ENCODE measurements around the gene OR2AT4. TPM values are rescaled to one million over a fixed set of nuclear protein-coding genes. Genes with fewer than 3 reads are reported as not detected.

The OR2AT4 gene
- total and polyA plus RNA-seq, 2 of the 8 experiments (the other 6 are each of a cell fraction or from before 2014, with no cell fraction given) = not detected

DNA sequence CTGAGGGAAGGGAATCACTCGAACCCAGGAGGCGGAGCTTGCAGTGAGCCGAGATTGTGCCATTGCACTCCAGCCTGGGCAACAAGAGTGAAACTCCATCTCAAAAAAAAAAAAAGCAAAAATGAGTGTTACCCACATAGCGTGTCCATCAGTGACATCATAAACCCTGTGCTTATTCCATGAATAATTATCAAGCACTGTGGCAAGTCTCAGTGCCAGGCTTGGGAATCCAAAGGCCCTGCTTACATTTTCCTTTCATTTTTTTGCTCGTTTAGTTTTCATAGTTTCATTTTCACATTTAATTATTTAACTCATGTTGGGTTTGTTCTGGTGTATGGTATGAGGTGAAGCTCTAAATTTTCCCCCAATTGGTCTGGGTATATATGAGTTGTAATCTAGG is 61.4 kb downstream of the OR2AT4 start:
- Histone ChIP-seq H2BK120ac (replicated peaks; ENCODE audit: low read depth, low read length) (no peak overlapping the region), H3K79me2 (ENCODE audit: control insufficient read depth in 1 of 2, insufficient read depth in 2 of 2, low read length in 2 of 2) (no peaks in the 10 kb centered on the region), H3K9me3 (ENCODE audit: insufficient read depth in 2 of 2, low read depth in 1 of 2, low read length in 1 of 2) (peaks cover 0 to under 1% of the 10 kb centered on the region in 2 experiments; a peak in 1 of 4 replicates), H4K91ac (replicated peaks; ENCODE audit: insufficient read length, low read length) (no peak overlapping the region), H2BK12ac (ENCODE audit: low read depth, low read length) (no peak overlapping the region), H3K27ac (ENCODE audit: low read depth, low read length) (no peak overlapping the region), H2BK15ac (ENCODE audit: low read length) (no peak overlapping the region), H2BK20ac (ENCODE audit: low read length) (no peak overlapping the region), H3K23me2 (ENCODE audit: low read depth, low read length) (peaks cover 2% of the 10 kb centered on the region), H2AFZ (ENCODE audit: low read length) (no peak overlapping the region), H4K8ac (ENCODE audit: extremely low read depth, insufficient read depth, low read length) (no peak overlapping the region), H3K14ac (ENCODE audit: insufficient read length) (no peak overlapping the region), H2BK5ac (ENCODE audit: low read depth, low read length) (no peak overlapping the region), H3K4me2 (ENCODE audit: insufficient read depth in 1 of 2, low read depth in 2 of 2, low read length in 2 of 2) (no peak overlapping the region), H3K9ac (replicated peaks in 1 of 4; ENCODE audit: extremely low read depth in 1 of 4, low read depth in 3 of 4, low read length in 3 of 4) (no peak overlapping the region), H3K4ac (replicated peaks; ENCODE audit: insufficient read length, low read depth, low read length) (no peak overlapping the region), H3K18ac (ENCODE audit: extremely low read depth, low read length) (no peak overlapping the region), H4K20me1 (replicated peaks in 1 of 2; ENCODE audit: control insufficient read depth in 1 of 2, insufficient read depth in 2 of 2, low read length in 2 of 2) (no peaks in the 10 kb centered on the region), H3K79me1 (ENCODE audit: low read depth, low read length) (no peaks in the 10 kb centered on the region), H3K56ac (replicated peaks; ENCODE audit: insufficient read length, low read depth, low read length) (no peak overlapping the region), H4K5ac (ENCODE audit: insufficient read length, low read depth, low read length) (no peak overlapping the region), H2AK5ac (ENCODE audit: low read depth, low read length) (no peak overlapping the region), H3K23ac (ENCODE audit: insufficient read length) (no peak overlapping the region), H3K4me1 (replicated peaks in 1 of 4; ENCODE audit: control insufficient read depth in 3 of 4, insufficient read depth in 4 of 4, low read length in 3 of 4) (0 out of 7 replicates have a peak, but pooled peaks cover 0 to 2% (median 0%) of the 10 kb centered on the region in 4 experiments), H3K36me3 (ENCODE audit: control insufficient read depth in 2 of 4, insufficient read depth in 4 of 4, low read length in 3 of 4) (no peaks in the 10 kb centered on the region), H3K27me3 (replicated peaks in 1 of 4; ENCODE audit: control insufficient read depth in 3 of 4, extremely low read depth in 1 of 4, insufficient read depth in 3 of 4, low read length in 3 of 4) (no peaks in the 10 kb centered on the region), H3K4me3 (ENCODE audit: extremely low read depth in 1 of 4, insufficient read depth in 2 of 4, low read depth in 3 of 4, low read length in 4 of 4) (no peak overlapping the region)
- ChIA-PET CTCF (ENCODE audit: partially characterized antibody) (interaction anchor here (1.1 to 8.9 kb wide), 4 partner anchors 8 to 107 kb away, joined by 3 to 108 read pairs (median 5); no protein-coding TSS in a partner anchor), POLR2A (ENCODE audit: partially characterized antibody) (no interaction called here)
- DNase-seq (ENCODE audit: low read depth in 1 of 2, low spot score in 2 of 2) (peak in 1 of 2 experiments; percentile 2), FAIRE-seq (no peak)
- WGBS, 2 experiments (ENCODE audit: extremely low coverage in 1 of 2, insufficient coverage in 1 of 2, insufficient read length in 1 of 2, insufficient replicate concordance in 2 of 2, low coverage in 1 of 2, low lambda C conversion rate in 2 of 2, missing lambda C conversion rate in 1 of 2) = 91% methylated on average over 5 of the region's 5 CpGs; no CpG with 5 or more reads in 1 of the 2 experiments
- TF ChIP-seq HDAC2 (IDR thresholded peaks at IDR 0.05; ENCODE audit: borderline replicate concordance in 1 of 2, low read depth in 2 of 2, low read length in 2 of 2) (no peak), CHD2 (IDR thresholded peaks at IDR 0.05; ENCODE audit: low read length) (no peak), GTF2F1 (IDR thresholded peaks at IDR 0.05; ENCODE audit: borderline replicate concordance, low read depth, low read length) (no peak), SAP30 (IDR thresholded peaks at IDR 0.05; ENCODE audit: insufficient read depth, insufficient replicate concordance, low read length) (no peak), EGR1 (IDR thresholded peaks at IDR 0.05; ENCODE audit: borderline replicate concordance, low read depth, low read length) (no peak), RFX5 (IDR thresholded peaks at IDR 0.05; ENCODE audit: borderline replicate concordance, low read depth, low read length) (no peak), CBX8 (IDR thresholded peaks at IDR 0.05; ENCODE audit: borderline replicate concordance, low read depth, low read length) (no peak), SP2 (IDR thresholded peaks at IDR 0.05; ENCODE audit: low read length) (no peak), POLR2AphosphoS5 (IDR thresholded peaks at IDR 0.05; ENCODE audit: low read depth, low read length) (no peak)
- TF ChIP-seq, protein P1, sequence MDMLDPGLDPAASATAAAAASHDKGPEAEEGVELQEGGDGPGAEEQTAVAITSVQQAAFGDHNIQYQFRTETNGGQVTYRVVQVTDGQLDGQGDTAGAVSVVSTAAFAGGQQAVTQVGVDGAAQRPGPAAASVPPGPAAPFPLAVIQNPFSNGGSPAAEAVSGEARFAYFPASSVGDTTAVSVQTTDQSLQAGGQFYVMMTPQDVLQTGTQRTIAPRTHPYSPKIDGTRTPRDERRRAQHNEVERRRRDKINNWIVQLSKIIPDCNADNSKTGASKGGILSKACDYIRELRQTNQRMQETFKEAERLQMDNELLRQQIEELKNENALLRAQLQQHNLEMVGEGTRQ (IDR thresholded peaks at IDR 0.05; ENCODE audit: low read length) = no peak
- TF ChIP-seq, protein P2, sequence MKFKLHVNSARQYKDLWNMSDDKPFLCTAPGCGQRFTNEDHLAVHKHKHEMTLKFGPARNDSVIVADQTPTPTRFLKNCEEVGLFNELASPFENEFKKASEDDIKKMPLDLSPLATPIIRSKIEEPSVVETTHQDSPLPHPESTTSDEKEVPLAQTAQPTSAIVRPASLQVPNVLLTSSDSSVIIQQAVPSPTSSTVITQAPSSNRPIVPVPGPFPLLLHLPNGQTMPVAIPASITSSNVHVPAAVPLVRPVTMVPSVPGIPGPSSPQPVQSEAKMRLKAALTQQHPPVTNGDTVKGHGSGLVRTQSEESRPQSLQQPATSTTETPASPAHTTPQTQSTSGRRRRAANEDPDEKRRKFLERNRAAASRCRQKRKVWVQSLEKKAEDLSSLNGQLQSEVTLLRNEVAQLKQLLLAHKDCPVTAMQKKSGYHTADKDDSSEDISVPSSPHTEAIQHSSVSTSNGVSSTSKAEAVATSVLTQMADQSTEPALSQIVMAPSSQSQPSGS (IDR thresholded peaks at IDR 0.05; ENCODE audit: low read length) = no peak
